Esophagus muscularis mucosa (tissue), 4 donors: ENCODE data around the gene SLC30A1. TPM values are rescaled to one million over a fixed set of nuclear protein-coding genes. Genes with fewer than 3 reads are reported as not detected.

Experiments used
- DNase-seq: peaks from one replicate; pipeline ENCODE4 v3.0.0-alpha.2; 2017; ENCODE audit errors: extremely low spot score
- H3K27ac ChIP-seq, 4 donors: fragments of 200-600 bp; sonication (generic); replicated peaks in 1 of 4; 1 replicate in 3 of 4; 2 replicates in 1 of 4; pipeline ENCODE4 v1.5.1; 2016 to 2019; ENCODE audit warnings: mild to moderate bottlenecking in 1 of 4
- H3K27me3 ChIP-seq, 4 donors: fragments of 200-600 bp; sonication (generic); one replicate each; pipeline versions ENCODE4 v1.5.1 to v1.6.0; 2016 to 2019
- H3K36me3 ChIP-seq, 4 donors: fragments of 200-600 bp; sonication (generic); one replicate each; pipeline ENCODE4 v1.5.1; 2016 to 2019
- H3K4me1 ChIP-seq, 4 donors: fragments of 200-600 bp; sonication (generic); one replicate each; pipeline ENCODE4 v1.5.1; 2016 to 2019
- H3K4me3 ChIP-seq, 4 donors: fragments of 200-600 bp; sonication (generic); 1 replicate in 2 of 4; 2 replicates in 2 of 4; pipeline ENCODE4 v1.5.1; 2016 to 2019; ENCODE audit warnings: mild to moderate bottlenecking in 4 of 4, moderate library complexity in 1 of 4
- H3K9me3 ChIP-seq, 4 donors: fragments of 200-600 bp; sonication (generic); 1 replicate in 3 of 4; 2 replicates in 1 of 4; pipeline ENCODE4 v1.5.1; 2016 to 2019
- EP300 ChIP-seq: sonication (generic); formaldehyde crosslinking; IDR thresholded peaks from one replicate; pipeline ENCODE4 v1.6.1; 2017; ENCODE audit warnings: antibody characterized with exemption
- POLR2A ChIP-seq: fragments of 450-650 bp; IDR thresholded peaks from one replicate; pipeline ENCODE4 v1.6.1; 2017; ENCODE audit warnings: antibody characterized with exemption, moderate library complexity, mild to moderate bottlenecking, low read depth
- POLR2AphosphoS5 ChIP-seq, 2 donors: sonication (generic); formaldehyde crosslinking; IDR thresholded peaks; one replicate each; pipeline ENCODE4 v1.6.1; 2017; ENCODE audit warnings: antibody characterized with exemption in 2 of 2
- WGBS: methylation state at CpG from one replicate; pipeline ENCODE4 v1.1.5; 2018; 5-methylcytosine and 5-hydroxymethylcytosine counted together
- intact Hi-C: fragments of 100-400 bp; cut with DNase I; formaldehyde crosslinking; loops from one replicate; pipeline ENCODE4 v1.15.1; 2023
- total RNA-seq, 4 donors: library from RNA; depleted of rRNA; stranded (reverse); fragments of >200 nt; gene quantifications; one replicate each; pipeline versions ENCODE4 v1.1.0 to v1.2.1, GENCODE V29; 2016
- TF ChIP-seq, protein P1 (sequence below), 3 experiments: fragments of 200-600 bp in 2 of 3; fragments of 450-650 bp in 1 of 3; sonication (generic) in 2 of 3; IDR thresholded peaks; one replicate each; pipeline ENCODE4 v1.5.1; 2017 to 2019; ENCODE audit warnings: antibody characterized with exemption in 3 of 3, mild to moderate bottlenecking in 2 of 3, moderate library complexity in 1 of 3

SLC30A1 gene
- total RNA-seq, 4 donors from 2014 or later, result 7.5 to 10.6 (median 10.2) TPM

DNA sequence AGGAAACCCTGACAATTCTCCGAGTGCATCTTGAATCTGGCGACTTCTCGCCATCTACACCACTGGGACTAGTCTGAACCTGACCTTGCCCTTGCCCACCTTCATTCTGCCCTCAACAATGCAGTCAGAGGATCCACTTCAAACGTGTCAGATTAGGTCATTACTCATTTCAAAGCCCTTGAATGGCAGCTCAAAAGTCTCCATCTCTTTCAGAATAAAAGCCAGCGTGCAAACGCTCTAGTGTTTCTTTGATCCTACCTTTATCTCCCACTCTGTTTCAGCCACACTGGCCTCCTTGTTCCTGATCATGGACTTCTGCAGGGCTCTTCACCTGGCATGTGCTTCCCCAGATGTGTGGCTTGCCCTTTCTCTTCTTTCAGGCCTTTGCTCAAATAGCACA, 31.3 kb downstream of the SLC30A1 start:
- H3K4me3 ChIP-seq, result no peak overlapping the region
- DNase-seq, result no peak
- H3K9me3 ChIP-seq, result no peaks in the 10 kb centered on the region
- no peak overlapping the region for H3K27ac ChIP-seq
- no peaks in the 10 kb centered on the region for H3K36me3 ChIP-seq
- TF ChIP-seq POLR2AphosphoS5 (IDR thresholded peaks at IDR 0.05), result no peak
- no peak for TF ChIP-seq POLR2A
- TF ChIP-seq, protein P1, sequence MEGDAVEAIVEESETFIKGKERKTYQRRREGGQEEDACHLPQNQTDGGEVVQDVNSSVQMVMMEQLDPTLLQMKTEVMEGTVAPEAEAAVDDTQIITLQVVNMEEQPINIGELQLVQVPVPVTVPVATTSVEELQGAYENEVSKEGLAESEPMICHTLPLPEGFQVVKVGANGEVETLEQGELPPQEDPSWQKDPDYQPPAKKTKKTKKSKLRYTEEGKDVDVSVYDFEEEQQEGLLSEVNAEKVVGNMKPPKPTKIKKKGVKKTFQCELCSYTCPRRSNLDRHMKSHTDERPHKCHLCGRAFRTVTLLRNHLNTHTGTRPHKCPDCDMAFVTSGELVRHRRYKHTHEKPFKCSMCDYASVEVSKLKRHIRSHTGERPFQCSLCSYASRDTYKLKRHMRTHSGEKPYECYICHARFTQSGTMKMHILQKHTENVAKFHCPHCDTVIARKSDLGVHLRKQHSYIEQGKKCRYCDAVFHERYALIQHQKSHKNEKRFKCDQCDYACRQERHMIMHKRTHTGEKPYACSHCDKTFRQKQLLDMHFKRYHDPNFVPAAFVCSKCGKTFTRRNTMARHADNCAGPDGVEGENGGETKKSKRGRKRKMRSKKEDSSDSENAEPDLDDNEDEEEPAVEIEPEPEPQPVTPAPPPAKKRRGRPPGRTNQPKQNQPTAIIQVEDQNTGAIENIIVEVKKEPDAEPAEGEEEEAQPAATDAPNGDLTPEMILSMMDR (IDR thresholded peaks at IDR 0.05), result no peak
- no peak for TF ChIP-seq EP300
- peaks cover 9 to 12% (median 11%) of the 10 kb centered on the region in 4 donors for H3K4me1 ChIP-seq
- no peaks in the 10 kb centered on the region for H3K27me3 ChIP-seq
- intact Hi-C loops, result no loop called here
- 86% methylated on average over 6 of the region's 6 CpGs for WGBS

DNA sequence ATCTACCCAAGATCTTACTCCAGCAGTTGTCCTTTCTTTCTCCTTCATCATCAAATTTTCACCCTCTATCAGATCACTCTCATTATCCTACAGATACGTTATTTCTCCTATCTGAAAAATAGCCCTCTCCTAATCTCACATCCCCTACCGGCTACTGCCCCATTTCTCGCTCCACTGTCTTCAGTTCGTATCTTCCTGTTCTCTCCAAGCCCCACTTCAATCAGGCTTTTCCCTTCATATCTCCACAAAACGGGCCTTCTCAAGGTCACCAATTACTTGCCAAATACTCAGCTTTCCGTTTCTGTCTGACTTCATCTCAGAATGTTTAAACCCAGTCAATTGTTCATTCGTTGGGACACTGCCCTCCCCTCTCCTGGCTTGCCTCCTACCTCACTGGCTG, 32.4 kb downstream of the SLC30A1 start:
- H3K4me1 ChIP-seq, result peaks cover 16 to 23% (median 21%) of the 10 kb centered on the region in 4 donors
- no peak for DNase-seq
- H3K27ac ChIP-seq, result no peak overlapping the region
- no peaks in the 10 kb centered on the region for H3K9me3 ChIP-seq
- H3K27me3 ChIP-seq, result no peaks in the 10 kb centered on the region
- no peak for TF ChIP-seq POLR2AphosphoS5 (IDR thresholded peaks at IDR 0.05)
- TF ChIP-seq, protein P1 (IDR thresholded peaks at IDR 0.05), result no peak
- no peak for TF ChIP-seq EP300
- no peak for TF ChIP-seq POLR2A
- 86% methylated on average over 7 of the region's 7 CpGs for WGBS
- intact Hi-C loops, result no loop called here
- no peak overlapping the region for H3K4me3 ChIP-seq
- H3K36me3 ChIP-seq, result no peaks in the 10 kb centered on the region

- 92% methylated on average over 4 of the region's 4 CpGs for WGBS
- no peaks in the 10 kb centered on the region for H3K36me3 ChIP-seq
- no peaks in the 10 kb centered on the region for H3K27me3 ChIP-seq
- intact Hi-C loops, result no loop called here
- H3K27ac ChIP-seq, result no peak overlapping the region
- no peak for DNase-seq
- TF ChIP-seq POLR2A (no peak), POLR2AphosphoS5 (IDR thresholded peaks at IDR 0.05) (no peak), EP300 (no peak)
- TF ChIP-seq, protein P1 (IDR thresholded peaks at IDR 0.05), result no peak
- H3K9me3 ChIP-seq, result no peaks in the 10 kb centered on the region
- H3K4me1 ChIP-seq, result peaks cover 10 to 19% (median 14%) of the 10 kb centered on the region in 4 donors
- no peak overlapping the region for H3K4me3 ChIP-seq
These were observed 35.9 kb downstream of the SLC30A1 start for GRCh38 chr1:211543025-211543424.

- Histone ChIP-seq H3K9me3 (no peaks in the 10 kb centered on the region), H3K27ac (no peak overlapping the region), H3K4me3 (no peak overlapping the region), H3K27me3 (no peaks in the 10 kb centered on the region), H3K4me1 (peaks cover 10 to 19% (median 14%) of the 10 kb centered on the region in 4 donors), H3K36me3 (no peaks in the 10 kb centered on the region)
- intact Hi-C loops, result no loop called here
- no peak for DNase-seq
- 58% methylated on average over 7 of the region's 7 CpGs for WGBS
- no peak for TF ChIP-seq EP300
- no peak for TF ChIP-seq POLR2AphosphoS5 (IDR thresholded peaks at IDR 0.05)
- TF ChIP-seq, protein P1 (IDR thresholded peaks at IDR 0.05), result no peak
- no peak for TF ChIP-seq POLR2A
These were observed 37.1 kb downstream of the SLC30A1 start for GRCh38 chr1:211541720-211542477.
